Fibroblast of villous mesenchyme (primary cell): ENCODE measurements around the gene SLC7A11. TPM values are rescaled to one million over a fixed set of nuclear protein-coding genes. Genes with fewer than 3 reads are reported as not detected.

Experiments used
- DNase-seq: peaks from one replicate; pipeline ENCODE4 v3.0.0-alpha.2; 2010; ENCODE audit warnings: low read depth
- H3K4me3 ChIP-seq: 2 replicates; pipeline ENCODE4 v1.5.1; 2011; ENCODE audit warnings: low read depth, mild to moderate bottlenecking, low read length
- total RNA-seq: library from RNA; depleted of rRNA; stranded (reverse); fragments of >200 nt; gene quantifications from 2 replicates; pipeline ENCODE4 v1.2.3, GENCODE V29; 2012
- TF ChIP-seq, protein P1 (sequence below): IDR thresholded peaks from 2 replicates; pipeline ENCODE4 v1.5.1; 2012; ENCODE audit warnings: low read depth, mild to moderate bottlenecking, low read length; ENCODE audit not compliant: insufficient read depth

Gene SLC7A11
- total RNA-seq, 1 donor: 94.1 TPM

DNA sequence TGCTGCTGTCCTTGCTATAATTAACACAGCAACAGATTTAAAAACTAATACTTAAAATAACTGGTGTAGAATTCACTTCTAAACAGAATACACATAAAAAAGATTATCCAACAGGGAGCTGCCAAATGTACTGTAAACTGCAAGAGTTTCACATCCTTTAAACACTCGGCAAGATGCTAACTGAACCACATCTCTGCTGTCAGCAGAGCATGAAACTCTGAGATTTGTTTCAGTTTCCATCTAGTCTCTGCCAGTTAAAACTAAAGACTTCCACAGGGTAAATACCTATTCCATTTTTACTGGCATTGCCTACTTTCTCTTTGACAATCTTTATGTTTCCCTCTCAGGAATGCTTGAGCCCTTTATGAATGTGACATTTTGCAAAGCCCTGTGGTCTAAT, 127.7 kb downstream of the SLC7A11 start:
- TF ChIP-seq, protein P1, sequence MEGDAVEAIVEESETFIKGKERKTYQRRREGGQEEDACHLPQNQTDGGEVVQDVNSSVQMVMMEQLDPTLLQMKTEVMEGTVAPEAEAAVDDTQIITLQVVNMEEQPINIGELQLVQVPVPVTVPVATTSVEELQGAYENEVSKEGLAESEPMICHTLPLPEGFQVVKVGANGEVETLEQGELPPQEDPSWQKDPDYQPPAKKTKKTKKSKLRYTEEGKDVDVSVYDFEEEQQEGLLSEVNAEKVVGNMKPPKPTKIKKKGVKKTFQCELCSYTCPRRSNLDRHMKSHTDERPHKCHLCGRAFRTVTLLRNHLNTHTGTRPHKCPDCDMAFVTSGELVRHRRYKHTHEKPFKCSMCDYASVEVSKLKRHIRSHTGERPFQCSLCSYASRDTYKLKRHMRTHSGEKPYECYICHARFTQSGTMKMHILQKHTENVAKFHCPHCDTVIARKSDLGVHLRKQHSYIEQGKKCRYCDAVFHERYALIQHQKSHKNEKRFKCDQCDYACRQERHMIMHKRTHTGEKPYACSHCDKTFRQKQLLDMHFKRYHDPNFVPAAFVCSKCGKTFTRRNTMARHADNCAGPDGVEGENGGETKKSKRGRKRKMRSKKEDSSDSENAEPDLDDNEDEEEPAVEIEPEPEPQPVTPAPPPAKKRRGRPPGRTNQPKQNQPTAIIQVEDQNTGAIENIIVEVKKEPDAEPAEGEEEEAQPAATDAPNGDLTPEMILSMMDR: no peak
- DNase-seq: peak; percentile 21
- H3K4me3 ChIP-seq: no peak overlapping the region
